Esophagus squamous epithelium (tissue), 4 donors: ENCODE data around the gene SLC22A31.

Experiments
- POLR2A ChIP-seq, 4 donors: fragments of 450-650 bp; IDR thresholded peaks; one replicate each; pipeline ENCODE4 v1.6.1; 2017; ENCODE audit warnings: antibody characterized with exemption in 4 of 4, mild to moderate bottlenecking in 4 of 4, moderate library complexity in 3 of 4
- TF ChIP-seq, protein P1 (sequence below), 6 experiments: fragments of 450-650 bp in 4 of 6; fragments of 200-600 bp in 2 of 6; sonication (generic) in 2 of 6; IDR thresholded peaks; one replicate each; pipeline ENCODE4 v1.5.1; 2016 to 2019; ENCODE audit warnings: antibody characterized with exemption in 6 of 6, mild to moderate bottlenecking in 4 of 6, moderate library complexity in 4 of 6

DNA sequence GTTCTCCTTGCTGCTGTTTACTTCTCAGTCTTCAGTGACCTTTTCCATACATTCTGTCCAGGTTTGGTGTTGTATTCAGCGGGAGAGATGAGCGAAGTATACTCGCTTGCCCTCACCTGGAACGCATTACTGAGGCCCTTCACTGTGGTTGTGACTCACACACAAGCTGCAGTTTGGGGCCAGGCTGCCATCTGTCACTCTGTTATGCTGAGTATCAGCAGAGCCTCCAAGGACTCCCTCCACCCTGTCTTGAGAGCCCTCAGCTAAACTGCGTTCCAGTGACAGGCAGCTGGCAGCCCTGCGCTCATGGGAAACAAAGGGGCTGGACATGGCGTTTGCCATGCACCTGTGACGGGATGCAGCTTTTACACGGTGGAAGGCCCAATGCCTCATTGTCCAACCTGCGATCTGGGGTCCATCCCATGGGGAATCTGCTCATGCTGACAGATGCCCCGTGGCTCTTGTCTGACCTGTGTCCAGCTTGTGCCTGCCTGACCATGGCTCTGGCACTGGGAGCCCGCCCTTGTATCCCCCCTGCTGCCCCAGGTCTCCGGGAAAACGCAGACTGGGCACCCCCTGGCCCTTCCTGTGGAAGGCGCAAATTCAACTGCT lies 10.7 kb upstream of the SLC22A31 start:
- TF ChIP-seq, protein P1, sequence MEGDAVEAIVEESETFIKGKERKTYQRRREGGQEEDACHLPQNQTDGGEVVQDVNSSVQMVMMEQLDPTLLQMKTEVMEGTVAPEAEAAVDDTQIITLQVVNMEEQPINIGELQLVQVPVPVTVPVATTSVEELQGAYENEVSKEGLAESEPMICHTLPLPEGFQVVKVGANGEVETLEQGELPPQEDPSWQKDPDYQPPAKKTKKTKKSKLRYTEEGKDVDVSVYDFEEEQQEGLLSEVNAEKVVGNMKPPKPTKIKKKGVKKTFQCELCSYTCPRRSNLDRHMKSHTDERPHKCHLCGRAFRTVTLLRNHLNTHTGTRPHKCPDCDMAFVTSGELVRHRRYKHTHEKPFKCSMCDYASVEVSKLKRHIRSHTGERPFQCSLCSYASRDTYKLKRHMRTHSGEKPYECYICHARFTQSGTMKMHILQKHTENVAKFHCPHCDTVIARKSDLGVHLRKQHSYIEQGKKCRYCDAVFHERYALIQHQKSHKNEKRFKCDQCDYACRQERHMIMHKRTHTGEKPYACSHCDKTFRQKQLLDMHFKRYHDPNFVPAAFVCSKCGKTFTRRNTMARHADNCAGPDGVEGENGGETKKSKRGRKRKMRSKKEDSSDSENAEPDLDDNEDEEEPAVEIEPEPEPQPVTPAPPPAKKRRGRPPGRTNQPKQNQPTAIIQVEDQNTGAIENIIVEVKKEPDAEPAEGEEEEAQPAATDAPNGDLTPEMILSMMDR (IDR thresholded peaks at IDR 0.05), result no peak
- TF ChIP-seq POLR2A (IDR thresholded peaks at IDR 0.05), result no peak
